Effector memory CD4-positive, alpha-beta T cell (primary cell): Measurements from ENCODE around the gene CPLANE2.
A peak's percentile ranks its signal among the peaks of the same experiment; 100 is the strongest.
"Not testable (repeated sequence)": the region's sequence is repeated elsewhere in the genome, so short reads cannot be mapped to it uniquely, and the experiment has no call there.

Source experiments
- DNase-seq, 3 donors: peaks; one replicate each; pipeline ENCODE4 v3.0.0-alpha.2; 2020
- H3K27ac ChIP-seq: 2 replicates; pipeline ENCODE4 v1.7.0; 2013; ENCODE audit warnings: mild to moderate bottlenecking, low read length, moderate library complexity; ENCODE audit not compliant: insufficient read depth, poor library complexity, severe bottlenecking
- H3K27me3 ChIP-seq: replicated peaks from 2 replicates; pipeline ENCODE4 v1.7.0; 2013; ENCODE audit warnings: mild to moderate bottlenecking, low read length; ENCODE audit not compliant: insufficient read depth, control insufficient read depth, poor library complexity, severe bottlenecking
- H3K36me3 ChIP-seq: 2 replicates; pipeline ENCODE4 v1.7.0; 2013; ENCODE audit warnings: mild to moderate bottlenecking, low read length, moderate library complexity; ENCODE audit not compliant: control insufficient read depth, insufficient read depth
- H3K4me1 ChIP-seq: 2 replicates; pipeline ENCODE4 v1.7.0; 2013; ENCODE audit warnings: low read length, mild to moderate bottlenecking; ENCODE audit not compliant: control insufficient read depth, insufficient read depth, poor library complexity, severe bottlenecking
- H3K4me3 ChIP-seq: 2 replicates; pipeline ENCODE4 v1.7.0; 2013; ENCODE audit warnings: low read length, low read depth, mild to moderate bottlenecking; ENCODE audit not compliant: insufficient read depth, poor library complexity, severe bottlenecking
- H3K9me3 ChIP-seq: 2 replicates; pipeline ENCODE4 v1.7.0; 2013; ENCODE audit warnings: mild to moderate bottlenecking, low read length, moderate library complexity; ENCODE audit not compliant: control insufficient read depth

CPLANE2 gene

GRCh38 chr1:16249596-16250241 is 12.7 kb upstream of the CPLANE2 start:
- Histone ChIP-seq H3K9me3 (no peaks in the 10 kb centered on the region), H3K36me3 (peaks cover 22% of the 10 kb centered on the region), H3K27ac (no peak overlapping the region), H3K4me3 (no peak overlapping the region), H3K27me3 (no peaks in the 10 kb centered on the region), H3K4me1 (no peaks in the 10 kb centered on the region)
- DNase-seq = no peak

- no peaks in the 10 kb centered on the region for H3K4me1 ChIP-seq
- no peaks in the 10 kb centered on the region for H3K9me3 ChIP-seq
- no peak for DNase-seq
- no peaks in the 10 kb centered on the region for H3K27me3 ChIP-seq
- H3K27ac ChIP-seq = no peak overlapping the region
- H3K4me3 ChIP-seq = no peak overlapping the region
- H3K36me3 ChIP-seq = peaks cover 21% of the 10 kb centered on the region
Observed at GRCh38 chr1:16248603-16249516, 11.9 kb upstream of the CPLANE2 start.

GRCh38 chr1:16248007-16248436 is 11.0 kb upstream of the CPLANE2 start:
- Histone ChIP-seq H3K4me1 (no peaks in the 10 kb centered on the region), H3K27me3 (no peaks in the 10 kb centered on the region), H3K4me3 (no peak overlapping the region), H3K9me3 (no peaks in the 10 kb centered on the region), H3K36me3 (peaks cover 21% of the 10 kb centered on the region), H3K27ac (no peak overlapping the region)
- DNase-seq = no peak

GRCh38 chr1:16247441-16247840 is 10.5 kb upstream of the CPLANE2 start:
- DNase-seq = no peak
- Histone ChIP-seq H3K27ac (no peak overlapping the region), H3K36me3 (peaks cover 18% of the 10 kb centered on the region), H3K4me1 (no peaks in the 10 kb centered on the region), H3K27me3 (no peaks in the 10 kb centered on the region), H3K9me3 (no peaks in the 10 kb centered on the region), H3K4me3 (no peak overlapping the region)

- no peaks in the 10 kb centered on the region for H3K9me3 ChIP-seq
- DNase-seq = no peak
- no peak overlapping the region for H3K27ac ChIP-seq
Observed at GRCh38 chr1:16246961-16247360, 10.0 kb upstream of the CPLANE2 start.

GRCh38 chr1:16246239-16246638 is 9.3 kb upstream of the CPLANE2 start:
- not testable (repeated sequence) for H3K27me3 ChIP-seq, H3K4me1 ChIP-seq, H3K9me3 ChIP-seq, H3K27ac ChIP-seq, H3K36me3 ChIP-seq, H3K4me3 ChIP-seq, DNase-seq

More at GRCh38 chr1:16246961-16247360, 10.0 kb upstream of the CPLANE2 start:
- Histone ChIP-seq H3K4me1 (no peaks in the 10 kb centered on the region), H3K36me3 (peaks cover 13% of the 10 kb centered on the region), H3K27me3 (no peaks in the 10 kb centered on the region), H3K4me3 (no peak overlapping the region)

GRCh38 chr1:16245476-16246196 is 8.7 kb upstream of the CPLANE2 start:
- H3K9me3 ChIP-seq = no peaks in the 10 kb centered on the region

GRCh38 chr1:16244650-16245285 is 7.8 kb upstream of the CPLANE2 start:
- H3K4me3 ChIP-seq = no peak overlapping the region
- no peaks in the 10 kb centered on the region for H3K9me3 ChIP-seq
- no peaks in the 10 kb centered on the region for H3K27me3 ChIP-seq
- no peaks in the 10 kb centered on the region for H3K4me1 ChIP-seq
- DNase-seq = no peak
- H3K36me3 ChIP-seq = no peaks in the 10 kb centered on the region
- H3K27ac ChIP-seq = no peak overlapping the region

More at GRCh38 chr1:16245476-16246196, 8.7 kb upstream of the CPLANE2 start:
- no peak for DNase-seq
- Histone ChIP-seq H3K4me1 (no peaks in the 10 kb centered on the region), H3K4me3 (no peak overlapping the region), H3K27me3 (no peaks in the 10 kb centered on the region), H3K27ac (no peak overlapping the region), H3K36me3 (peaks cover 2% of the 10 kb centered on the region)

GRCh38 chr1:16243936-16244649 is 7.1 kb upstream of the CPLANE2 start:
- no peaks in the 10 kb centered on the region for H3K36me3 ChIP-seq

More at GRCh38 chr1:16243936-16244649, 7.1 kb upstream of the CPLANE2 start:
- Histone ChIP-seq H3K27ac (no peak overlapping the region), H3K9me3 (no peaks in the 10 kb centered on the region), H3K27me3 (no peaks in the 10 kb centered on the region), H3K4me1 (no peaks in the 10 kb centered on the region), H3K4me3 (no peak overlapping the region)
- peak; percentile 41 to 61 (median 50) for DNase-seq
